Left ventricle myocardium inferior (tissue), 1 donor: ENCODE measurements around the gene KIAA1755. TPM values are rescaled to one million over a fixed set of nuclear protein-coding genes. Genes with fewer than 3 reads are reported as not detected.

Experiments
- DNase-seq: peaks from one replicate; pipeline ENCODE4 v3.0.0-alpha.2; 2020
- H3K27ac ChIP-seq: fragments of 200-600 bp; replicated peaks from 2 replicates; pipeline ENCODE4 v1.8.0; 2021
- H3K27me3 ChIP-seq: fragments of 200-600 bp; 2 replicates; pipeline ENCODE4 v1.8.0; 2021; ENCODE audit warnings: low read depth
- H3K36me3 ChIP-seq: fragments of 200-600 bp; 2 replicates; pipeline ENCODE4 v1.8.0; 2021
- H3K4me1 ChIP-seq: fragments of 200-600 bp; 2 replicates; pipeline ENCODE4 v1.8.0; 2021
- H3K4me3 ChIP-seq: fragments of 200-600 bp; 2 replicates; pipeline ENCODE4 v1.8.0; 2021; ENCODE audit warnings: mild to moderate bottlenecking, moderate library complexity
- H3K9me3 ChIP-seq: fragments of 200-600 bp; replicated peaks from 2 replicates; pipeline ENCODE4 v1.8.0; 2021
- intact Hi-C: fragments of 100-400 bp; cut with micrococcal nuclease; formaldehyde crosslinking; loops from one replicate; pipeline ENCODE4 v1.11.0; 2022
- total RNA-seq: library from RNA; stranded (reverse); fragmentation: NEBNext Ultra II Directional; extraction: Animal tissue kit (Norgen Biotek cat#: 25700); gene quantifications from one replicate; pipeline ENCODE4 v1.2.1, GENCODE V29; 2021
- TF ChIP-seq, protein P1 (sequence below): fragments of 200-600 bp; IDR thresholded peaks from 2 replicates; pipeline ENCODE4 v1.8.0; 2021; ENCODE audit warnings: antibody characterized with exemption, mild to moderate bottlenecking, borderline replicate concordance
- donor health status: DM: no; HTN: yes; CAD: no; lungs with severe emphysema.

The KIAA1755 gene
- total RNA-seq, 1 donor from 2014 or later: 7.1 TPM

DNA sequence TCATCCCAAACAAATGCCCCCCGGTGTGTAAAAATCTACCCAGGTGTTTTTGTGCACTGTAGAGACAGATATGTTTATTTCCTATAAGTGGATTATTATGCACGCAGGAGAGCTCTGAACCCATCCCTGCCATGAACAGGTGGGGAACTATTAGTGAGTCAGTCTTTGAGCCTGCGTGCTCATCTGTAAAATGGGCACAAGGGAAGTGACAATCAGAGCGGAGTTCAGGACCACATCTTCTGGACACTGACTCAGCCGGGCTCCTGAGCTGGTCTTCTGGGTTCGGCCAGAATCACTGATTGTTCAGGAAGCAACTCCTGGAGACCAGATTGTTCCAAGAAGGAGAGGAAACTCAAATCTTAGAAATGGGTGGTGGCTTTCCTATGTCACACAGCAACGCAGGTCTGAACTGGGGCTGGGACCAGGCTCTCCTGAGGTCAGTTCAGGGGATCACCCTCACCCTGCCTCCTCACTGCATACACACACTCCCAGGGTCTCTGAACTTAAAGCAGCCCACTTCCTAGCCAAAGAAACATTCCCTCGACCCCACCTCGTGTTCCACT is 68.1 kb downstream of the KIAA1755 start:
- Histone ChIP-seq H3K27ac (no peak overlapping the region), H3K4me3 (no peak overlapping the region), H3K4me1 (peaks cover 35% of the 10 kb centered on the region), H3K36me3 (no peaks in the 10 kb centered on the region), H3K27me3 (no peaks in the 10 kb centered on the region), H3K9me3 (no peaks in the 10 kb centered on the region)
- intact Hi-C loops: no loop called here
- DNase-seq: no peak
- TF ChIP-seq, protein P1, sequence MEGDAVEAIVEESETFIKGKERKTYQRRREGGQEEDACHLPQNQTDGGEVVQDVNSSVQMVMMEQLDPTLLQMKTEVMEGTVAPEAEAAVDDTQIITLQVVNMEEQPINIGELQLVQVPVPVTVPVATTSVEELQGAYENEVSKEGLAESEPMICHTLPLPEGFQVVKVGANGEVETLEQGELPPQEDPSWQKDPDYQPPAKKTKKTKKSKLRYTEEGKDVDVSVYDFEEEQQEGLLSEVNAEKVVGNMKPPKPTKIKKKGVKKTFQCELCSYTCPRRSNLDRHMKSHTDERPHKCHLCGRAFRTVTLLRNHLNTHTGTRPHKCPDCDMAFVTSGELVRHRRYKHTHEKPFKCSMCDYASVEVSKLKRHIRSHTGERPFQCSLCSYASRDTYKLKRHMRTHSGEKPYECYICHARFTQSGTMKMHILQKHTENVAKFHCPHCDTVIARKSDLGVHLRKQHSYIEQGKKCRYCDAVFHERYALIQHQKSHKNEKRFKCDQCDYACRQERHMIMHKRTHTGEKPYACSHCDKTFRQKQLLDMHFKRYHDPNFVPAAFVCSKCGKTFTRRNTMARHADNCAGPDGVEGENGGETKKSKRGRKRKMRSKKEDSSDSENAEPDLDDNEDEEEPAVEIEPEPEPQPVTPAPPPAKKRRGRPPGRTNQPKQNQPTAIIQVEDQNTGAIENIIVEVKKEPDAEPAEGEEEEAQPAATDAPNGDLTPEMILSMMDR: no peak

DNA sequence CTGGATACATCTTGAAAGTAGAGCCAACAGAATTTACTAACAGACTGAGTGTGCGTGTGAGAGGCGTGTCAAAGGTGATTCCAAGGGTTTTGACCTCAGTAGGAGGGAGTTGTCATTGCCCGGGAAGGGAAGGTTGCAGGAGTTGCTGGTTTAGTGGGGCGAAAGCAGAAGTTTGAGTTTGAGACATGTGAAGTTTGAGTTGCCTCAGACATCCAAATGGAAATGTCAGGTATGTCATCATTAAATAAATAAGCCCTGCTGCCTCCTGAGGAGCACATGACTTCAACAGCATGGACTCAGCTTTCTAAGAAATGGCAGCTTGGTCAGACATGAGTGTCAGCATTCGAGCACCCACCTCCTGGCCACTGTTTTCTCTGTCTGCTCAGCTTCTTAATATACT is 68.9 kb downstream of the KIAA1755 start:
- intact Hi-C loops: no loop called here
- peak overlapping the region; percentile 48 for H3K27ac ChIP-seq
- TF ChIP-seq, protein P1: no peak

DNA sequence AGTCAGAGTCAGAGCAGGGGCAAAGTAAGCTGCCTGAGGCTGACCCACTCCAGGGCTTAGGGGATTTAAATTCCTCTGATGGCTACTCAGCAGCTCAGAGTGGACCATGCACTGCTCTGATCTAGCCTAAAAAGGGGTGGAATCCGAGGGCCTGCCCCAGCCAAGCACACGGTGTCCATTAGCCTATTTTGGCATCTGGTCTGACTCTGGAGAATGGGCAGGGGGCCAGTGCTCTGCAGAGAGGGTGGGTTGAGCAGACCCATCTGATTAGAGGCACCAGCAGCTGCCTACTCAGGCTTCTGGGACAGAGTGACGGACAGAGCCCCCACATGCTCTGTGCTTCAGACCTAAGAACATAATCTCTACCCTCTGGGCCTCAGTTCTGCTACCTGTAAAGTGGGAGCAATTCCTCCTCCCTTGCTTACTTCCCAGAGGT is 69.6 kb downstream of the KIAA1755 start:
- no peaks in the 10 kb centered on the region for H3K27me3 ChIP-seq
- H3K9me3 ChIP-seq: no peaks in the 10 kb centered on the region
- no peaks in the 10 kb centered on the region for H3K36me3 ChIP-seq
- H3K27ac ChIP-seq: peak overlapping the region; percentile 48
- H3K4me1 ChIP-seq: peaks cover 25% of the 10 kb centered on the region
- H3K4me3 ChIP-seq: no peak overlapping the region
- peak; percentile 58 for DNase-seq
- TF ChIP-seq, protein P1: no peak
- intact Hi-C loops: no loop called here

More for the DNA sequence above, 68.9 kb downstream of the KIAA1755 start:
- H3K4me3 ChIP-seq: no peak overlapping the region
- no peaks in the 10 kb centered on the region for H3K27me3 ChIP-seq
- no peak for DNase-seq
- H3K4me1 ChIP-seq: peaks cover 32% of the 10 kb centered on the region
- H3K9me3 ChIP-seq: no peaks in the 10 kb centered on the region
- H3K36me3 ChIP-seq: no peaks in the 10 kb centered on the region

DNA sequence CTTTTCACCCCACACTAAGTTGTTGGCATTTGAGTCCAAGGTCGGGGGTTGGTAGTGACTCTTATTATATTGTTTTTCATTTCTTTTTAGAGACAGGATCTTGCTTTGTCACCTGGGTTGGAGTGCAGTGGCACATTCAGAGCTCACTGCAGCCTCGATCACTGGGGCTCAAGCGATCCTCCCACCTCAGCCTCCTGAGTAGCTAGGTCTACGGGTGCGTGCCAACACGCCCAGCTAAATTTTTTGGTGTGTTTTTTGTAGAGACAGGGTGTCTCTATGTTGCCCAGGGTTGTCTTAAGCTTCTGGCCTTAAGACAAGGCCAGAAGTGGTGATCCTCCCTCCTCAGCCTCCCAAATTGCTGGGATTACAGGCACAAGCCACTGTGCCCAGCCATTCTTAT is 70.4 kb downstream of the KIAA1755 start:
- Histone ChIP-seq H3K27ac (peak overlapping the region; percentile 48), H3K36me3 (no peaks in the 10 kb centered on the region), H3K4me1 (peaks cover 18% of the 10 kb centered on the region), H3K9me3 (no peaks in the 10 kb centered on the region), H3K27me3 (no peaks in the 10 kb centered on the region), H3K4me3 (no peak overlapping the region)
- intact Hi-C loops: no loop called here
- TF ChIP-seq, protein P1: no peak
- DNase-seq: no peak

DNA sequence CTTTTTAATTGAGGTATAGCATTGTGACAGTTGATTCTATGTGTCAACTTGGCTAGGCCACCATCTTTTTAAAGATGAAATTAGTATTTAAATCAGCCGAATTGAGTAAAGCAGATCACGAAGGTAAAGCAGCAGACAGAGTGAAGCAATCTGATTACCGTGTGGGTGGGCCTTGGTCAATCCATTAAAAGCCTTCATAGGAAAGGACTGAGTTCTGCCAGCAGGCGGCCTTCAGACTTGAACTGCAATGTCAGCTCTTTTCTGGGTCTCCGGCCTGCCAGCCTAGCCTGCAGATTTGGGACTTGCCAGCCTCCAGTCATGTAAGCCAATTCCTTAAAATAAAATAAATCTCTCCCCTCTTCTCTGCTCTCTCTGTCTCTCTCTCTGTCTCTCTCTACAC is 73.0 kb downstream of the KIAA1755 start:
- no peak overlapping the region for H3K27ac ChIP-seq
- no peak overlapping the region for H3K4me3 ChIP-seq
- peaks cover 18% of the 10 kb centered on the region for H3K4me1 ChIP-seq
- intact Hi-C loops: no loop called here
- DNase-seq: no peak
- H3K9me3 ChIP-seq: peaks cover under 1% of the 10 kb centered on the region
- TF ChIP-seq, protein P1: no peak
- no peaks in the 10 kb centered on the region for H3K36me3 ChIP-seq
- H3K27me3 ChIP-seq: no peaks in the 10 kb centered on the region

DNA sequence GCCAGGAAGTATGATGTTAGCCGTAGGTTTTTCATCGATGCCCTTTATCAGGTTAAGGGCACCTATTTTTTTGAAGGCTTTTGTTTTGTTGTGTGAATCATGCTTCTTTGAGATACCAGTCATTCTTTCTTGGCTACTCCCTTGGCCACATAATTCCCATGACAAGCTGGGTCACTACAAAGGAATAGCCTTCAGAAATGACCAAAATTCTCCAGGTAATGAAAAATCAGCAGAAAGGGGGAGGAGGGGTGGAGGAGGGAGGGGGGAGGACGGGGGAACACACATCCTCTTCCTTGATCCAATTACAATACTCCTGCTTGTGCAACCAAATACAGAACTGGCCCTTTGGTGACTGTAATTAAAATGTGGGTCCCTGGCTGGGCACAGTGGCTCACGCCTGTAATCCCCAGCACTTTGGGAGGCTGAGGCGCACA is 73.7 kb downstream of the KIAA1755 start:
- TF ChIP-seq, protein P1: no peak
- intact Hi-C loops: no loop called here
- H3K27me3 ChIP-seq: no peaks in the 10 kb centered on the region
- H3K4me3 ChIP-seq: no peak overlapping the region
- peaks cover 6% of the 10 kb centered on the region for H3K9me3 ChIP-seq
- no peak overlapping the region for H3K27ac ChIP-seq
- no peak for DNase-seq
- H3K36me3 ChIP-seq: no peaks in the 10 kb centered on the region
- H3K4me1 ChIP-seq: peaks cover 15% of the 10 kb centered on the region
